ENCODE results near the gene COX5B.

COX5B gene

GRCh38 chr2:97697252-97698235 lies 51.7 kb downstream of the COX5B start:
- Histone ChIP-seq H3K9me3 (no peaks in the 10 kb centered on the region), H3K4me3 (ENCODE audit: low read depth in 1 of 2, low read length in 1 of 2) (no peak overlapping the region), H3K27me3 (no peaks in the 10 kb centered on the region), H3K36me3 (no peaks in the 10 kb centered on the region), H3K27ac (no peak overlapping the region), H3K4me1 (ENCODE audit: control insufficient read depth in 1 of 2, insufficient read depth in 1 of 2, low read depth in 1 of 2, low read length in 1 of 2) (peaks cover 13 to 20% of the 10 kb centered on the region in 2 experiments)
- peak; percentile 91 for TF ChIP-seq CTCF (IDR thresholded peaks at IDR 0.05)

All from neutrophil (primary cell).